HepG2 (cell line): ENCODE results near the gene MYL11. TPM values are rescaled to one million over a fixed set of nuclear protein-coding genes. Genes with fewer than 3 reads are reported as not detected.
A peak's percentile ranks its signal among the peaks of the same experiment; 100 is the strongest.

ENCODE experiments used
- ARID2 ChIP-seq: sonication (generic); formaldehyde crosslinking; IDR thresholded peaks from 2 replicates; pipeline ENCODE4 v1.8.1; 2022; ENCODE audit warnings: mild to moderate bottlenecking, missing genetic modification reagents, borderline replicate concordance
- GABPB1 ChIP-seq: IDR thresholded peaks from 2 replicates; pipeline ENCODE4 v1.6.1; 2016; ENCODE audit warnings: mild to moderate bottlenecking, missing genetic modification reagents, moderate library complexity, missing compliant biosample characterization
- GFI1 ChIP-seq: sonication (generic); formaldehyde crosslinking; IDR thresholded peaks from 2 replicates; pipeline ENCODE4 v1.5.0; 2020; ENCODE audit warnings: missing genetic modification reagents, mild to moderate bottlenecking, borderline replicate concordance
- HOXD1 ChIP-seq: sonication (generic); formaldehyde crosslinking; IDR thresholded peaks from 2 replicates; pipeline ENCODE4 v1.5.0; 2020; ENCODE audit warnings: missing genetic modification reagents
- MYC ChIP-seq: sonication (generic); formaldehyde crosslinking; IDR thresholded peaks from 2 replicates; pipeline ENCODE4 v1.9.0; 2021; ENCODE audit warnings: missing genetic modification reagents, borderline replicate concordance
- POLR2A ChIP-seq, 2 experiments: IDR thresholded peaks; 2 replicates each; pipeline ENCODE4 v1.6.1; 2011; ENCODE audit warnings: low read depth in 2 of 2, low read length in 2 of 2, mild to moderate bottlenecking in 1 of 2, moderate library complexity in 1 of 2; ENCODE audit not compliant: insufficient read depth in 1 of 2
- RARG ChIP-seq: sonication (generic); formaldehyde crosslinking; IDR thresholded peaks from 2 replicates; pipeline ENCODE4 v1.4.0; 2020; ENCODE audit warnings: low read depth, mild to moderate bottlenecking, missing genetic modification reagents
- TFE3 ChIP-seq: IDR thresholded peaks from 2 replicates; pipeline ENCODE4 v1.6.1; 2016
- TOE1 ChIP-seq: sonication (generic); formaldehyde crosslinking; IDR thresholded peaks from 2 replicates; pipeline ENCODE4 v1.4.0; 2020; ENCODE audit warnings: mild to moderate bottlenecking, missing genetic modification reagents
- ZNF225 ChIP-seq: sonication (generic); formaldehyde crosslinking; IDR thresholded peaks from 2 replicates; pipeline ENCODE4 v1.4.0; 2020; ENCODE audit warnings: mild to moderate bottlenecking, missing genetic modification reagents
- ZNF441 ChIP-seq: sonication (generic); formaldehyde crosslinking; IDR thresholded peaks from 2 replicates; pipeline ENCODE4 v1.7.0; 2021; ENCODE audit warnings: missing genetic modification reagents, borderline replicate concordance
- ZNF577 ChIP-seq: sonication (generic); formaldehyde crosslinking; IDR thresholded peaks from 2 replicates; pipeline ENCODE4 v1.4.0; 2020; ENCODE audit warnings: mild to moderate bottlenecking, low read depth, missing genetic modification reagents, borderline replicate concordance
- ZNF598 ChIP-seq: sonication (generic); formaldehyde crosslinking; IDR thresholded peaks from 2 replicates; pipeline ENCODE4 v1.5.1; 2020; ENCODE audit warnings: mild to moderate bottlenecking, missing genetic modification reagents, borderline replicate concordance
- ZNF720 ChIP-seq: sonication (generic); formaldehyde crosslinking; IDR thresholded peaks from 2 replicates; pipeline ENCODE4 v1.4.0; 2020; ENCODE audit warnings: missing genetic modification reagents
- ZNF740 ChIP-seq: sonication (generic); formaldehyde crosslinking; IDR thresholded peaks from 2 replicates; pipeline ENCODE4 v1.4.0; 2020; ENCODE audit warnings: missing genetic modification reagents
- polyA plus RNA-seq, 8 experiments: library from polyadenylated mRNA; depleted of rRNA in 3 of 8; stranded (reverse) in 7 of 8; unstranded in 1 of 8; fragments of >200 nt; fragmentation: Illumina TruSeq in 4 of 8; extraction: Trizol in 4 of 8; gene quantifications; 2 replicates each; pipeline versions ENCODE4 v1.2.1 to v1.2.3, GENCODE V29; 2011 to 2016; ENCODE audit warnings: low read depth in 4 of 8, missing spikeins in 1 of 8, mixed read lengths in 1 of 8; ENCODE audit not compliant: insufficient read depth in 1 of 8
- total RNA-seq, 5 experiments: library from RNA; depleted of rRNA; stranded (reverse); fragments of >200 nt; fragmentation: Illumina TruSeq; extraction: Trizol; gene quantifications; 2 replicates each; pipeline ENCODE4 v1.2.3, GENCODE V29; 2016; ENCODE audit warnings: low read depth in 1 of 5
- TF ChIP-seq, protein P1 (sequence below), 2 experiments: sonication (generic) in 1 of 2; formaldehyde crosslinking in 1 of 2; IDR thresholded peaks; 2 replicates each; pipeline versions ENCODE4 v1.4.0 to v1.6.1; 2018 to 2020; ENCODE audit warnings: missing genetic modification reagents in 2 of 2, borderline replicate concordance in 1 of 2, low read depth in 1 of 2, mild to moderate bottlenecking in 1 of 2, missing biosample characterization in 1 of 2
- TF ChIP-seq, protein P2 (sequence below): sonication (generic); formaldehyde crosslinking; IDR thresholded peaks from 2 replicates; pipeline ENCODE4 v1.4.0; 2020; ENCODE audit warnings: mild to moderate bottlenecking, missing genetic modification reagents, borderline replicate concordance
- TF ChIP-seq, protein P3 (sequence below): IDR thresholded peaks from 2 replicates; pipeline ENCODE4 v1.6.1; 2016; ENCODE audit warnings: mild to moderate bottlenecking, missing biosample characterization, missing genetic modification reagents
- TF ChIP-seq, protein P4 (sequence below): sonication (generic); formaldehyde crosslinking; IDR thresholded peaks from 2 replicates; pipeline ENCODE4 v1.4.0; 2020; ENCODE audit warnings: missing genetic modification reagents, borderline replicate concordance

MYL11 gene
- total and polyA plus RNA-seq, 2 of the 13 experiments (the other 11 are each of a cell fraction or from before 2014, with no cell fraction given): not detected

DNA sequence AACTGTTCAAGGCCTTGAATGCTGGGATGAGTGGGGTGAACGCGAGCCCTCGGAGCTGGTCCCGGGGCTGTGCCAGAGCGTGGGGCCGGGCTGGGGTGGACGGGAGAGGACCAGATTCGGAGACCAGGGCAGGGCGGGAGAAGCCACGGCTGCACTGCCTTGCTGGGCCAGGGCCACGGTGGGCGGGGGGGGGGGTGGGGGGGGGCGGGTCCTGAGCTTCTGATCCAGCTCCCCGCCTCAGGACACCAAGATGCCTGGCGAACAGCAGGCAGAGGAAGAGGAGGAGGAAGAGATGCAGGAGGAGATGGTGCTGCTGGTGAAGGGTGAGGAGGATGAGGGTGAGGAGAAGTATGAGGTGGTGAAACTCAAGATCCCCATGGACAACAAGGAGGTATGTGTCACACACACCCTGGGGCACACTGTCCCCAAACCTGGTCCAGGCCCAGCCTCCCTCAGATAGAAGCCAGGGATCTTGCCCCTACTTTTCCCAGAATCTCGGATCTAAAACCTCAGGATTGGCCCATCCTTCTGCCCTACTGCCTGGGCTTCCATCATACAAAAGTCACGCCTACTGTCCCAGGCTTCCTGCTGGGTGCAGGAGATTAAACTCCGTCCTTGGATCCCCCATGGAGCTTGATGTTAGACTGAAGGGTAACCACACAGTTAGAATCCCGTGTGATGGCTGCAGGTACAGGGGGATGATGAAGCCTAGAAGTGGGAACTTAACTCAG lies 33.4 kb downstream of the MYL11 start (continued):
- TF ChIP-seq, protein P1, sequence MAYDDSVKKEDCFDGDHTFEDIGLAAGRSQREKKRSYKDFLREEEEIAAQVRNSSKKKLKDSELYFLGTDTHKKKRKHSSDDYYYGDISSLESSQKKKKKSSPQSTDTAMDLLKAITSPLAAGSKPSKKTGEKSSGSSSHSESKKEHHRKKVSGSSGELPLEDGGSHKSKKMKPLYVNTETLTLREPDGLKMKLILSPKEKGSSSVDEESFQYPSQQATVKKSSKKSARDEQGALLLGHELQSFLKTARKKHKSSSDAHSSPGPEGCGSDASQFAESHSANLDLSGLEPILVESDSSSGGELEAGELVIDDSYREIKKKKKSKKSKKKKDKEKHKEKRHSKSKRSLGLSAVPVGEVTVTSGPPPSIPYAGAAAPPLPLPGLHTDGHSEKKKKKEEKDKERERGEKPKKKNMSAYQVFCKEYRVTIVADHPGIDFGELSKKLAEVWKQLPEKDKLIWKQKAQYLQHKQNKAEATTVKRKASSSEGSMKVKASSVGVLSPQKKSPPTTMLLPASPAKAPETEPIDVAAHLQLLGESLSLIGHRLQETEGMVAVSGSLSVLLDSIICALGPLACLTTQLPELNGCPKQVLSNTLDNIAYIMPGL (CRISPR knock-in tag; IDR thresholded peaks at IDR 0.05; ENCODE audit: borderline replicate concordance in 1 of 2, low read depth in 1 of 2): 0 out of 4 replicates have a peak, but pooled peaks of 1 of the 2 experiments have one; percentile 46
- peak; percentile 58; the same call in 1 of the 2 replicates for TF ChIP-seq ZNF441 (CRISPR knock-in tag)
- TF ChIP-seq RARG (CRISPR knock-in tag): 0 out of 2 replicates have a peak, but pooled peaks have one; percentile 6
- no peak for TF ChIP-seq TFE3
- TF ChIP-seq ZNF577: no peak
- no peak for TF ChIP-seq HOXD1
- TF ChIP-seq, protein P2, sequence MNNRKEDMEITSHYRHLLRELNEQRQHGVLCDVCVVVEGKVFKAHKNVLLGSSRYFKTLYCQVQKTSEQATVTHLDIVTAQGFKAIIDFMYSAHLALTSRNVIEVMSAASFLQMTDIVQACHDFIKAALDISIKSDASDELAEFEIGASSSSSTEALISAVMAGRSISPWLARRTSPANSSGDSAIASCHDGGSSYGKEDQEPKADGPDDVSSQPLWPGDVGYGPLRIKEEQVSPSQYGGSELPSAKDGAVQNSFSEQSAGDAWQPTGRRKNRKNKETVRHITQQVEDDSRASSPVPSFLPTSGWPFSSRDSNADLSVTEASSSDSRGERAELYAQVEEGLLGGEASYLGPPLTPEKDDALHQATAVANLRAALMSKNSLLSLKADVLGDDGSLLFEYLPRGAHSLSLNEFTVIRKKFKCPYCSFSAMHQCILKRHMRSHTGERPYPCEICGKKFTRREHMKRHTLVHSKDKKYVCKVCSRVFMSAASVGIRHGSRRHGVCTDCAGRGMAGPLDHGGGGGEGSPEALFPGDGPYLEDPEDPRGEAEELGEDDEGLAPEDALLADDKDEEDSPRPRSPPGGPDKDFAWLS (CRISPR knock-in tag): no peak
- no peak for TF ChIP-seq ZNF225 (CRISPR knock-in tag)
- TF ChIP-seq GFI1 (CRISPR knock-in tag): no peak
- 0 out of 2 replicates have a peak, but pooled peaks have one; percentile 22 for TF ChIP-seq ARID2
- TF ChIP-seq, protein P3, sequence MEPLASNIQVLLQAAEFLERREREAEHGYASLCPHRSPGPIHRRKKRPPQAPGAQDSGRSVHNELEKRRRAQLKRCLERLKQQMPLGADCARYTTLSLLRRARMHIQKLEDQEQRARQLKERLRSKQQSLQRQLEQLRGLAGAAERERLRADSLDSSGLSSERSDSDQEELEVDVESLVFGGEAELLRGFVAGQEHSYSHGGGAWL (CRISPR knock-in tag): no peak
- no peak for TF ChIP-seq TOE1 (CRISPR knock-in tag)
- TF ChIP-seq POLR2A (IDR thresholded peaks at IDR 0.05; ENCODE audit: insufficient read depth in 1 of 2, low read depth in 2 of 2, low read length in 2 of 2): no peak
- TF ChIP-seq ZNF720 (CRISPR knock-in tag): no peak
- TF ChIP-seq ZNF598 (CRISPR knock-in tag): no peak
- TF ChIP-seq MYC (CRISPR knock-in tag): no peak
- TF ChIP-seq GABPB1 (CRISPR knock-in tag): no peak
- TF ChIP-seq, protein P4, sequence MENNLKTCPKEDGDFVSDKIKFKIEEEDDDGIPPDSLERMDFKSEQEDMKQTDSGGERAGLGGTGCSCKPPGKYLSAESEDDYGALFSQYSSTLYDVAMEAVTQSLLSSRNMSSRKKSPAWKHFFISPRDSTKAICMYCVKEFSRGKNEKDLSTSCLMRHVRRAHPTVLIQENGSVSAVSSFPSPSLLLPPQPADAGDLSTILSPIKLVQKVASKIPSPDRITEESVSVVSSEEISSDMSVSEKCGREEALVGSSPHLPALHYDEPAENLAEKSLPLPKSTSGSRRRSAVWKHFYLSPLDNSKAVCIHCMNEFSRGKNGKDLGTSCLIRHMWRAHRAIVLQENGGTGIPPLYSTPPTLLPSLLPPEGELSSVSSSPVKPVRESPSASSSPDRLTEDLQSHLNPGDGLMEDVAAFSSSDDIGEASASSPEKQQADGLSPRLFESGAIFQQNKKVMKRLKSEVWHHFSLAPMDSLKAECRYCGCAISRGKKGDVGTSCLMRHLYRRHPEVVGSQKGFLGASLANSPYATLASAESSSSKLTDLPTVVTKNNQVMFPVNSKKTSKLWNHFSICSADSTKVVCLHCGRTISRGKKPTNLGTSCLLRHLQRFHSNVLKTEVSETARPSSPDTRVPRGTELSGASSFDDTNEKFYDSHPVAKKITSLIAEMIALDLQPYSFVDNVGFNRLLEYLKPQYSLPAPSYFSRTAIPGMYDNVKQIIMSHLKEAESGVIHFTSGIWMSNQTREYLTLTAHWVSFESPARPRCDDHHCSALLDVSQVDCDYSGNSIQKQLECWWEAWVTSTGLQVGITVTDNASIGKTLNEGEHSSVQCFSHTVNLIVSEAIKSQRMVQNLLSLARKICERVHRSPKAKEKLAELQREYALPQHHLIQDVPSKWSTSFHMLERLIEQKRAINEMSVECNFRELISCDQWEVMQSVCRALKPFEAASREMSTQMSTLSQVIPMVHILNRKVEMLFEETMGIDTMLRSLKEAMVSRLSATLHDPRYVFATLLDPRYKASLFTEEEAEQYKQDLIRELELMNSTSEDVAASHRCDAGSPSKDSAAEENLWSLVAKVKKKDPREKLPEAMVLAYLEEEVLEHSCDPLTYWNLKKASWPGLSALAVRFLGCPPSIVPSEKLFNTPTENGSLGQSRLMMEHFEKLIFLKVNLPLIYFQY (CRISPR knock-in tag): no peak
- TF ChIP-seq ZNF740 (CRISPR knock-in tag): peak; percentile 18; the same call in 1 of the 2 replicates
